ENCODE results near the gene PEPD.

GRCh38 chr19:33497778-33498175, 23.8 kb downstream of the PEPD start:
- TF ChIP-seq, protein P1, sequence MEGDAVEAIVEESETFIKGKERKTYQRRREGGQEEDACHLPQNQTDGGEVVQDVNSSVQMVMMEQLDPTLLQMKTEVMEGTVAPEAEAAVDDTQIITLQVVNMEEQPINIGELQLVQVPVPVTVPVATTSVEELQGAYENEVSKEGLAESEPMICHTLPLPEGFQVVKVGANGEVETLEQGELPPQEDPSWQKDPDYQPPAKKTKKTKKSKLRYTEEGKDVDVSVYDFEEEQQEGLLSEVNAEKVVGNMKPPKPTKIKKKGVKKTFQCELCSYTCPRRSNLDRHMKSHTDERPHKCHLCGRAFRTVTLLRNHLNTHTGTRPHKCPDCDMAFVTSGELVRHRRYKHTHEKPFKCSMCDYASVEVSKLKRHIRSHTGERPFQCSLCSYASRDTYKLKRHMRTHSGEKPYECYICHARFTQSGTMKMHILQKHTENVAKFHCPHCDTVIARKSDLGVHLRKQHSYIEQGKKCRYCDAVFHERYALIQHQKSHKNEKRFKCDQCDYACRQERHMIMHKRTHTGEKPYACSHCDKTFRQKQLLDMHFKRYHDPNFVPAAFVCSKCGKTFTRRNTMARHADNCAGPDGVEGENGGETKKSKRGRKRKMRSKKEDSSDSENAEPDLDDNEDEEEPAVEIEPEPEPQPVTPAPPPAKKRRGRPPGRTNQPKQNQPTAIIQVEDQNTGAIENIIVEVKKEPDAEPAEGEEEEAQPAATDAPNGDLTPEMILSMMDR (IDR thresholded peaks at IDR 0.05; ENCODE audit: poor library complexity) = no peak
- no peak for TF ChIP-seq EZH2phosphoT487 (IDR thresholded peaks at IDR 0.05; ENCODE audit: low read depth, severe bottlenecking, unreplicated experiment)

All from hepatocyte (in vitro differentiated cells).